Sciatic nerve (tissue), 2 donors: Measurements from ENCODE around the gene TRAPPC1. TPM values are rescaled to one million over a fixed set of nuclear protein-coding genes. Genes with fewer than 3 reads are reported as not detected.

ENCODE experiments used
- ATAC-seq: fragments of 200-7000 bp; cut with Tn5 transposase; one replicate; pipeline ENCODE4 v1.9.1; 2020; ENCODE audit warnings: mild to moderate bottlenecking, moderate library complexity
- DNase-seq: peaks from one replicate; pipeline ENCODE4 v3.0.0-alpha.2; 2020; ENCODE audit warnings: low spot score
- intact Hi-C: fragments of 100-400 bp; cut with DNase I; formaldehyde crosslinking; loops from one replicate; pipeline ENCODE4 v1.14.2; 2022
- total RNA-seq: library from RNA; stranded (reverse); fragmentation: NEBNext Ultra II Directional; extraction: Animal tissue kit (Norgen Biotek cat#: 25700); gene quantifications from one replicate; pipeline ENCODE4 v1.2.1, GENCODE V29; 2021
- donor health status: DM: no; HTN: no; CAD: no.
- donor health status: DM: no; HTN: no; CAD: no.

Gene TRAPPC1
- total RNA-seq, 1 donor from 2014 or later, result 78.3 TPM

DNA sequence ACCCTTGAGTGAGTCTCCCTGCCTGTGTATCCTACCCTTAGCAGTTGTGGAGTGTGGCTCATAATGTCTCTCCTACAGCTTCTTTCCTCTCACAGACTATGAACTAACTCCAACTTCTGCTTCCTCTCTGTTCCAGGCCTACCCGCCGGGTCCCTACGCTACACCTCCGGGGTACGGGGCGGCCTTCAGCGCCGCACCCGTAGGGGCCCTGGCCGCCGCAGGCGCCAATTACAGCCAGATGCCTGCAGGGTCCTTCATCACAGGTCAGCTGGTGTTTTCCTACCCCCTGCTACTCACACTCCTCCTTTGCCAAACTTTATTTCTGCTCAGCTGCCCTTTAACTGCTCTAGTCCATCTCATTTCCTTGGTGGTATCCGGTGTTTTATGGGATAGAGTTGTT, 21.0 kb downstream of the TRAPPC1 start:
- intact Hi-C loops, result loop anchor here (5.0 kb wide), 1 partner anchor 82 kb away; no protein-coding TSS in a partner anchor
- no peak for ATAC-seq
- DNase-seq, result no peak

DNA sequence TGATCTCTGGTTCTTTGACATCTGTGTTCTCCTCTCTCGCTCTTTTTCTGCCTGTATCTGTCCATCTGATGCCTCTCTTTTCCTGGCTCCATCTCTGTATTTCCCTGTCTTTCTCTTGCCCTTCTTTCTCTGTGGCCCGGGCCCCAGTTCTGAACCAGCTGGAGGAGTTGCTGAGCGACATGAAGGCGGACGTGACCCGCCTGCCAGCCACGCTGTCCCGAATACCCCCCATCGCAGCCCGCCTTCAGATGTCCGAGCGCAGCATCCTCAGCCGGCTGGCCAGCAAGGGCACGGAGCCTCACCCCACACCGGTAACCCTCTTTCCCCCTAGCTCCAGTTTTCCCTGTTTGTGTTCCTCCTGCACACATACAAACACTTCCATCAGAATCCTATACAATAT, 21.5 kb downstream of the TRAPPC1 start:
- intact Hi-C loops, result loop anchor here (5.0 kb wide), 1 partner anchor 82 kb away; no protein-coding TSS in a partner anchor
- no peak for DNase-seq
- no peak for ATAC-seq

DNA sequence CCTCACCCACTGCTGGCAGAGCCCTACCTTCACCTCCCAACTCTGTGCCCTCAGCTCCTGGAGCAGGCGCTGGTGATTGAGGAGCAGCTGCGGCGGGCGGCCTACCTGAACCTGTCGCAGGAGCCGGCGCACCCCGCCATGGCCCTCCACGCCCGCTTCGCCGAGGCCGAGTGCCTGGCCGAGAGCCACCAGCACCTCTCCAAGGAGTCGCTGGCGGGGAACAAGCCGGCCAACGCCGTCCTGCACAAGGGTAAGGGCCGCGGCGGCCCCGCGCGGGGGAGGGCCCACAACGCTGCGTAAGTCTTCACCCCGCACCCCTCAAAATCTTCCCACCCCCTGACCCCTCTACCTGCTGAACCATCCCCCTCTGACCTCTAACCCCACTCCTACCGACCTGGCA, 22.7 kb downstream of the TRAPPC1 start:
- ATAC-seq, result no peak
- intact Hi-C loops, result no loop called here
- no peak for DNase-seq

DNA sequence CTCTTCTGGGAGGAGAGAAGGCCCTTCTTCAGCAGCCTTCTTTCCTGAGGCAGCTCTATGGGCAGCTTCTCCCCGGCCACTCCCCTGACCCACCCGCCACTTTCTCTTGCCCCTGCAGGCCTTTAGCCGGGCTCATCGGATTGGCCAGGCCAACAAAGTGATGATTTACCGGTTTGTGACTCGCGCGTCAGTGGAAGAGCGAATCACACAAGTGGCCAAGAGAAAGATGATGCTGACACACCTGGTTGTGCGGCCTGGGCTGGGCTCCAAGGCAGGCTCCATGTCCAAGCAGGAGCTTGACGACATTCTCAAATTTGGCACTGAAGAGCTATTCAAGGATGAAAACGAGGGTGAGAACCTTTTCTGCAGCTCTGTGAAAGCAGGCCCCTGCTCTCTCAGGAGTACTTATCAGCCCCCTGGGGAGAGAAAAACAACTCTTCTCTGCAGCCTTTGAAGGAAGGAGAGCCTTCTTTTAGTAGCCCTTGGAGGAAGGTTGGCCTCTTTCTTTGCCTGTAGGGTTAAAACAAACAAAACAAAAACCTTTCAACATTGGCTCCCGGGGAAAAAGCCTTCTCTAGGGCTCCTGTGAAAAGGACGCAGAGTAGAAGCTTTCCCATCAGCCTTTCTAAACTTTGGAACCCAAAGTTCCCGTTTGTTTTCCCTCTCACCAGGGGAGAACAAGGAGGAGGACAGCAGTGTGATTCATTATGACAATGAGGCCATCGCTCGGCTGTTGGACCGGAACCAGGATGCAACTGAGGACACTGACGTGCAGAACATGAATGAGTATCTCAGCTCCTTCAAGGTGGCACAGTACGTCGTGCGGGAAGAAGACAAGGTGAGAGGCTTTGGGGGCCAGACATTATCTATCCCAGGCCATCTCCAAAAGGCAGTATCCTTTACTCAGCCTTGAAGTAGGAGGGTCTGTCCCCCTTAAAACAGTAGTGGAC, 28.3 kb downstream of the TRAPPC1 start:
- ATAC-seq (no peak), DNase-seq (no peak)
- intact Hi-C loops, result no loop called here

DNA sequence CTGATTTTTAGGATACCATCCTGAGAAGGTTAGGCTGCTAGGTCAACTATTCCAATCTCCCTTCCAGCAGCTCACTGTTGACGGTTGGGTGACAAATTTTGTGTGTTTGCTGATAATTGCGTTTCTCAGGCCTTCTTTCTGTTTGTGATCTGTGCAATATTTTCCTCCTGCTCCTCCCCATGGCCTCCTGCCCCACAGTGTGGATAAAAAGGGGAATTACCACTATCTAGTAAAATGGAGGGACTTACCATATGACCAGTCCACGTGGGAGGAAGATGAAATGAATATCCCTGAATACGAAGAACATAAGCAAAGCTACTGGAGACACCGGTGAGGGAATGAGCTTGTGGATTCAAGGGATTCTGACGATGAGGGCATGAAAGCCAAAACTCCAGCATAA, 34.0 kb downstream of the TRAPPC1 start:
- intact Hi-C loops, result no loop called here
- DNase-seq (no peak), ATAC-seq (peak; percentile 74)

DNA sequence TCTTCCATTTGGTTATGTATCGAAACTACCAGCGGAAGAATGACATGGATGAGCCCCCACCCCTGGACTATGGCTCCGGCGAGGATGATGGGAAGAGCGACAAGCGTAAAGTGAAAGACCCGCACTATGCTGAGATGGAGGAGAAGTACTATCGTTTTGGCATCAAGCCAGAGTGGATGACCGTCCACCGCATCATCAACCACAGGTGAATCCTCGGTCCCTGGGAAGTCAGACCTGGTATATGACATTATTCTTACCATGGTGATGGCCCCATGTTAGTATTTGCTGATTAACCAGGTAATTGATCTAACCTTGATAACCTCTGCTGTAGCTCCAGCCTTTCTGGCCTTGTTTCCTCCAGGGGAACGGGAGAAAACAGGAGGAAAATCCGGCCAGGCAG, 34.7 kb downstream of the TRAPPC1 start:
- intact Hi-C loops, result no loop called here
- DNase-seq, result no peak
- no peak for ATAC-seq

DNA sequence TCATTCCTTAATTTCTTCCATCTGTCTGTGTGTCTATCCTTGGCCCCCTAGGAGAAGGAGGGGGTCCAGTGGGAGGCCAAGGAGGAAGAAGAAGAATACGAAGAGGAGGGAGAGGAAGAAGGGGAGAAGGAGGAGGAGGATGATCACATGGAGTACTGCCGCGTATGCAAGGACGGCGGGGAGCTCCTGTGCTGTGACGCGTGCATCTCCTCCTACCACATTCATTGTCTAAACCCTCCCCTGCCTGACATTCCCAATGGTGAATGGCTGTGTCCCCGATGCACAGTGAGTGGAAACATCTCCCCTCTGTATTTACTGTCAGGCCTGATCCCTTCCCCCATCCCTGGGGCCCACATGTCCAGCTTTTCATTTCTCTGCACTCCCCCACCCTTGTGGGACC, 36.9 kb downstream of the TRAPPC1 start:
- ATAC-seq (no peak), DNase-seq (no peak)
- intact Hi-C loops, result no loop called here

DNA sequence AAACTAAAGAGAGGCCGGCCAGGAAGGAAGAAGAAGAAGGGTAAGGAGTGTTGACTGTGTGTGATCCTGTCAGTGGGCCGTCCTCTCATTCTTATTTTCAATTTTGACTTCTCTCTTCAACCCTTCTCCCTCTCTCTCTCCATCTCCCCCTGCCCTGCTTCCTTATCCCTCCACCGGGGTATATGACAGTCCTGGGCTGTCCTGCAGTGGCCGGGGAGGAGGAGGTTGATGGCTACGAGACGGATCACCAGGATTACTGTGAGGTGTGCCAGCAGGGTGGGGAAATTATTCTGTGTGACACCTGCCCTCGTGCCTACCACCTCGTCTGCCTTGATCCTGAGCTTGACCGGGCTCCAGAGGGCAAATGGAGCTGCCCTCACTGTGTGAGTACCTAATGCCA, 37.5 kb downstream of the TRAPPC1 start:
- ATAC-seq (no peak), DNase-seq (no peak)
- intact Hi-C loops, result no loop called here

DNA sequence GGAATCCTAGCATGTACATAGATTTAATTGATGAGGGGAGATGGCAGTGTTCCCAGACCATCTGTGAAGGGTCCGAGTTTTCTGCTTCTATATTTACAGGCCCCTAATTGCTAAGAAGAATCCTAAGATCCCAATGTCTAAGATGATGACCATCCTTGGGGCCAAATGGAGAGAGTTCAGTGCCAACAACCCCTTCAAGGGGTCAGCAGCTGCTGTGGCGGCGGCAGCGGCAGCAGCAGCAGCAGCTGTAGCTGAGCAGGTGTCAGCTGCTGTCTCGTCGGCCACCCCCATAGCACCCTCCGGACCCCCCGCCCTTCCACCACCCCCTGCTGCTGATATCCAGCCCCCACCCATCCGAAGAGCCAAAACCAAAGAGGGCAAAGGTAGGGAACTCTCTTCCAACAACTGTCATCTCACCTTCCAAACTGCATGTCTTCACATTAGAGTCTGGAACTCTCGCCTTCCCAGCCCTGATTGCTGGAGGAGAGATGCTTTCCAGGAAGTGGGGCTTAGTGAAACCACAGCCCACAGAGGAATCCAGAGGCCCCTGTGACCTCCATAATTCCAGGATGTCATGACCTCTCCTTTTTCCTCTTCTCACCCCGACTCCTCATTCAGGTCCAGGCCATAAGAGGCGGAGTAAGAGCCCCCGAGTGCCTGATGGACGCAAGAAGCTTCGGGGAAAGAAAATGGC, 38.4 kb downstream of the TRAPPC1 start:
- no peak for ATAC-seq
- intact Hi-C loops, result no loop called here
- DNase-seq, result no peak

DNA sequence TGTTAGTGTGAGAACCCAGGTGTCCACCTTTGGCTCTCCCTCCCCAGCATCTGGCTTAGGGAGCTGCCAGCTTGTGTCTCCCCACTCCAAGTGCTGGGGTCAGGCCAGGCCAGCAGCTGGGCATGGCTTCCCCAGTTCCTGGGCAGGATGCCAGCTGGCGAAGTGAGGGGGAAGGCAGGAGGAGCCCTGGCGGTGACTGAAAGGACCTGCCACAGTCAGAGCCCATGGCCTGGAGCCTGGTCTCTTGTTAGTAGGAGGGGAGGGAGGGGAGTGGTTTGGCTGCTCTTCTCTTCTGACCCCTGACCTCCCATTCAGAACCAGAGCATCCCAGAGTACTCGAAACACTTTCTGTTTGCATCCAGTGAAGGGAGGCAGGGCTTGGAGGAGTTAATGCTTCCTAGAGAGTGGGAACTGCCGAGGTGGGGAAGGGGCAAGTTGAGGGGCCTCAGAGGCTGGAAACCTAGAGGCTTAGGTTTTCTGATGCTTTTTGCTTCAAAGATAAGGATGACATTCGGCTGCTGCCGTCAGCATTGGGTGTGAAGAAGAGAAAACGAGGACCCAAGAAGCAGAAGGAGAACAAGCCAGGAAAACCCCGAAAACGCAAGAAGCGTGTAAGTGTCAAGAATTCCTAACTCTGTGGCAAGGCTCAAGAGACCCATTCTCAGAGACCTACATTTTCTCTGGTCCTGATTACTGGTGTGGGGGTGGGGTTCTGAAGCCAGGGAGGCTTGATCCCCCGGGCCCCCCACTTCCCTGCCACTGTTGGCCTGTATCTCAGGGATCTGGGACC, 42.4 kb downstream of the TRAPPC1 start:
- ATAC-seq (peak; percentile 74), DNase-seq (peak; percentile 97)
- intact Hi-C loops, result no loop called here

DNA sequence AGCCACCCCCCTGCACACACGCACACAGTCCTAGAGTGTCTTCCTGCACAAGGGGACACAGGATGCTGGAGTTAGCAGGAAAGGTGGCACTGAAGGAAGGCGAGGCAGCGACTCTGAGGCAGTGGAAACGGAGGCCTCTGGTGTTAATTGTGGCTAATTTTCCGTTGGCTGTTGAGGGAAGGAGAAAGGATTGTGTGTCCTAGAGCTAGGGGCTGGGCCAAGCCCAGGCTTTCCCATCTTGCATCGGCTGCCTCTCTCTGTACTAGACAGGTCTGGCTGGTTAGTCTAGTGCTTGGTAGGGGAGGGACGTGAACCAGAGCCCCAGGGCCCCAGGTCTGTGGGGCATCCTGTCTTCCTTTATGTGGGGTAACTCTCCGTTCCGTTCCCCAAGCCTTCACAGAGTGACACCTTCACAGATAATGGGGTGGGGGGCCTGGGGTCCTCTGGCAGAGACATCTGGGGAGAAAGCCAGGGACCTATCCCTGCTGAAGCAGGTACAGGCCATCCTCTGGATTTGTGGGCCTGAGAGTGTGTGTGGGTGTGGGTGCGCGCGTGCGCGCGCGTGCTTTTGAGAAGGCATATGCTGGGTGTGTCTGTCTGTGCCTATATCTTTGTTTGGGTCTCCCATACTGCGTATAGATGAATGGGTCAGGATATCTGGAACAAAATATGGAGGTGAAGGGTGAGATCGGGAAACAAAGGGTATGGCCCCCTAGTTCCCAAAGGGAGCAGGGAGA, 43.4 kb downstream of the TRAPPC1 start, which contains the start of gene CHD3:
Gene CHD3 (plus strand): TSS at position 606 of the 737 bp plus-strand sequence. CDS start 212 bp downstream, outside the sequence.
- intact Hi-C loops, result no loop called here
- no peak for DNase-seq
- peak; percentile 33 for ATAC-seq

DNA sequence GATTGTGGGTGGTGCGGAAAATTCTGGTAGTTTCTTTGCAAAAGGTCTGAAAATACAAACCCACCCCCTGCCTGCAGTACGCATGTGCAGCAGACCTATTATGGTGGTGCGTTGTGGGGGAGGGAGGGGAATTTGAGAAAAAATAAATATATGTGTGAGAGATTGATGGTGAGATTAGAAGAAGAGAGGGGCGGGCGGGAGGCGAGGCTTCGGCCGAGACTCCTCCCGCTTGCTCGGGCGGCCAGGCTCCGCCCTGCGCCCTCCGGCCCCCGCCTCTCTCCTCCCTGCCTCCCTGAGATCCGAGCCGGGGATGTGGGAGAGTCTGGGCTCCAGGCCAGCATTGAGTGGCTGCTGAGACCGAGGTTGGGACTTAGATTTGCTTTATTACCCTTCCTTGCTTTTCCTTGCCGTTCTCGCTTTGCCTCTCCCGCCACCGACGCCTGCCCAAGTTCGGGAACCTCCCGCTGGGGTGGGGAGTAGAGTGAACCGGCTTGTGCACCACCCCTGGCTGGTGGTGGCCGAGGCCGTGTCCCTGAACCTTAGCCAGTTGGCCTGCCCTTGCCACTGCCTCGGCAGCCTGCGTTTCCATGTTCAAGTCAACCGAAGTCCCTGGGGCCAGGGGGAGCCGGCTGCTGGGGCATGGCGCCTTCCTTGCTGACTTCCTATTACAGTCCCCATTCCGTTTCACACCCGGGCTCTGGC, 44.1 kb downstream of the TRAPPC1 start:
- ATAC-seq (peak; percentile 92), DNase-seq (peak; percentile 96)
- intact Hi-C loops, result no loop called here

DNA sequence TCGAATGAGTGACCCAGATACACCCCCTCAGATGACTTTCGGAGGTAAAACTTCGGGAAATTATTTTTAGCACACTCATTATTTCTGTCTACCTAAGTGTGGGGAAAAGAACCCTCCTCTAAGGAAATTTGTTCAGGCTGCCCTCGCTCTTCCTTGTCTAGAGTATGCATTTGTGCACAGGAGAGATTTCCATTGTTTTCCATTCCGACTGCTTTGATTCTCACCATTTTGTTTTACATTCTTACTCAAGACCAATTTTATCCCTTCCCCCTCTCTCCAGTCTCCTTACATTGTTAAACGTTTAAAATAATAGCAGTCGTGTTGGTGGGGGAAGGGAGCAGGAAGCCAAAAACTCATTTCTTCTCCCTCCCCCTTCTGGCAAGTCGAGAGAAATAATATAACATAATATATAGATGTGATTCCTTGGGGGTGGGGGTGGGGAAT, 44.7 kb downstream of the TRAPPC1 start:
- intact Hi-C loops, result no loop called here
- DNase-seq (no peak), ATAC-seq (no peak)

DNA sequence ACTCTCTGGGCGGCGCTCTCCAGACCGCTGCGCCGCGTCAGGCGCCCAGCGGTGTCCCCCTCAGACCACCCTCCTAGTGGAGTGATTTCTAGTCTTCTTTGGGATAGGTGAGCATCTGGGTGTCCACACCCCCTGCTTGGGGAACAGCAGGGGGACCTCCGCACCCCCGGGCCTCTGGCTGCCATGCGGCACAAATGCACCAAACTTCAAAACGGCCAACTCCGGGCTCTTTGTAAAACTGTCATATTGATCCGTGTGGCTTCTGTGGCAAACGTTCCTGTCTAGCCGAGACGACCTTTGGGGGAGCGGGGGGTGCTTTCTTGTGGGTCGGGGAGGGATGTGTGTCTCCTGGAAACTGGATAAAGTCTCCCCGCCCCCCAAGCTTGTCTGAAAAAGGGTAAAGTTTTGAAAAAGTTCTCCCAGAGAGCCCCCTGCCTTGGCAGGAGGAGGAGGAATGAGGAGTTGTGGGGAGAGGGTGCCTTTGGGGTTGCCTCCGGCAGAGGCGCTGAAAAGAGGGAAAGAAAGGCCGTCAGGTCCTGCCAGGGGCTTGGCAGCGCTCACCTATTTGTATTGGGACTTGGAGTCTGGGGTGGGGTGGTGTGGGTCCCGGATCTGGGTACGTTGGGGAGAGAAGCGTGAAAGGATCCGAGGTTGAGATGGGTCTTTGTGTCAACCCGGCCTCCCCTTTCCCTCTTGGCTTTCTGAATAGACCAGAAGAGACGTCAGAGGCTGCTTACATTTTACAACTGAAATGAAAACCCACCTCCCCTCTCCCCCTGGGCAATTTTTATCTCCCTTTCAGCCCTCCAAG, 45.3 kb downstream of the TRAPPC1 start:
- no peak for ATAC-seq
- intact Hi-C loops, result no loop called here
- peak; percentile 75 for DNase-seq

DNA sequence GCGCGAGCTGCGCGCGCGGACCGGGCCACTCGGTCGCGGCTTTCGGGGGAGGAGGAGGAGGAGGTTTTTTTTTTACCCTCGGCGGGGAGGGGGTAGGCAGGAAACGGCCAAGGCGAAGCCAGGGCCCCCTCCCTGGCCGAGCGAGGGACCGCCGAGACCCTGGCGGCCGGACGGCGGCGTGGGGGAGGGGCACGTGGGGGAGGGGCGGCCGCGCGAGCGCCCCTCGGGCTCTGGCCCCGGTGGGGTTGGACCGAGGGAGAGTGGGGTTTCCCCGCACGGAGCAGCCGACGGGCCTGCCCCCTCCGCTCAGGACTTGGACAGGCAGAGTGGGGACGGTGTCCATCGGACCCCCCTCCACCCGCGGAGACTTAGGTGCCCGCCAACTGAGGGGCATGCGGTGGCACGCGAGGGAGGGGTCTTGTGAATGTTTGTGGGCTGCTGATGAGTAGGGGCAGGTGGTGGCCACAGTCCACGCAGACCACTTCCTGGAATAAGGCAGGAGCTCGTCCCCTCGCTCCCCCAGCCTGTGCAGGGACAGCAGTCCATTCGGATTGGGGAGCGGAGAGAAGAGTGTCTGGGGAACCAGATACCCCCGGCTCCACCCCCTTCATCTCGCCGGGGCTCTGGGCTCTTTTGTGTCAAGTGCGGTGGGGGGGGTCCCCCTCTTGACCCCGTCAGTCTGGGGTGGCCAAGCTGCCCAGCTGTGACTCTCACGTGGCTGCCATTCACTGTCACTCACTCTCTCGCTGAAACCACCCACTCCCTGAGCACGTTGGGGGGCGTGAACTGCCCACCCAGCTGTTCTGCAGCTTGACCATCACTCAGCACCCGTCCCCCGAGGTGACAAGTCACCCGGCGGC, 46.1 kb downstream of the TRAPPC1 start:
- ATAC-seq, result peak; percentile 4
- DNase-seq, result peak; percentile 76
- intact Hi-C loops, result no loop called here

DNA sequence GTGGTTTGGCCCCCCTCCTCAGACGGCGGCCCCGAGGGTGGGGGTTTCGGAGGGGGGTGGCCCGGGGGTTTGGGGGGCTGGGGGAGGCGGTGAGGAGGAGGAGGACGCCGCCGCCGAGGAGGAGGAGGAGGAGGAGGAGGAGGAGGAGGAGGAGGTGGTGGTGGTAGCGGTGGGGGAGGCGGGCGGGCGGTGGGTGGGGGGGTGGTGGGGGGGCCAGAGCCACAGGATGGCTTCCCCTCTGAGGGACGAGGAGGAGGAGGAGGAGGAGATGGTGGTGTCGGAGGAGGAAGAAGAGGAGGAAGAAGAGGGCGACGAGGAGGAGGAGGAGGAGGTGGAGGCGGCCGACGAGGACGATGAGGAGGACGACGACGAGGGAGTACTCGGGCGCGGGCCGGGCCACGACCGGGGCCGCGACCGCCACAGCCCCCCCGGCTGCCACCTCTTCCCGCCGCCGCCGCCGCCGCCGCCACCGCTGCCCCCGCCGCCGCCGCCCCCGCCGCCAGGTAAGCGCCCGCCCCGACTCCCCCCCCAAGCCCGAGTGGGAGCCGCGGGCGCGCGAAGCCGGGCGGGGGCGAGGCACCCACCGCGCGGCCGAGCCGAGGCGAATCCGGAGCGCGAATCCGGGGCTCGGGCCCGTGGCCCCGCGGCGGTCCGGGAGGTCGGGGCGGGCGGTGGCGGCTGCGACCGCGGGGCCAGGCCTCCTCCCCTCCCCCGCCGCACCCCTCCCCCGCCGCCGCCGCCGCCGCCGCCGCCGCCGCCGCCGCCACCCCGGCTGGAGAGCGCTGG, 47.0 kb downstream of the TRAPPC1 start:
- no peak for ATAC-seq
- DNase-seq, result no peak
- intact Hi-C loops, result no loop called here
